HCT116 (cell line): ENCODE measurements around the gene WASF2. TPM values are rescaled to one million over a fixed set of nuclear protein-coding genes. Genes with fewer than 3 reads are reported as not detected.

Experiments used
- ATAC-seq: fragments of 200-7000 bp; cut with Tn5 transposase; 2 replicates; pipeline ENCODE4 v1.9.1; 2020; ENCODE audit warnings: mild to moderate bottlenecking, moderate library complexity
- BruUV-seq: library from RNA; stranded (reverse); fragments of 400-500 nt; replicated peaks from 2 replicates; lab custom pipeline; 2021; lab: Mats Ljungman, UMichigan
- CTCF ChIA-PET: fragments of 300-600 bp; sonication (Branson Sonifier 250); formaldehyde crosslinking; loops from one replicate; lab custom pipeline; 2021; ENCODE audit warnings: antibody characterized with exemption; lab: Charles Lee
- POLR2A ChIA-PET: fragments of 300-600, 350-600 bp; sonication (Branson Sonifier 250); formaldehyde crosslinking; loops from one replicate; lab custom pipeline; 2021; ENCODE audit warnings: antibody characterized with exemption; lab: Charles Lee
- RAD21 ChIA-PET, 2 experiments: fragments of 300-600 bp; sonication (Branson Sonifier 250); formaldehyde crosslinking; loops; one replicate each; lab custom pipeline; 2023; ENCODE audit warnings: low total read pairs in 2 of 2; ENCODE audit not compliant: uncharacterized antibody in 2 of 2, unreplicated experiment in 2 of 2, low non-redundant PET in 1 of 2; lab: Charles Lee
- DNase-seq: peaks from one replicate; pipeline ENCODE4 v3.0.0-alpha.2; 2010; ENCODE audit warnings: low read depth, low spot score
- H2AFZ ChIP-seq: fragments of 200-600 bp; shearing (Covaris generic), sonication (generic); 2 replicates; pipeline ENCODE4 v1.6.1; 2017; ENCODE audit warnings: low read depth, mixed run types, mixed read lengths, antibody characterized with exemption, low read length; ENCODE audit not compliant: poor library complexity, severe bottlenecking
- H3K27ac ChIP-seq: 2 replicates; pipeline ENCODE4 v1.5.1; 2012; ENCODE audit warnings: low read depth, low read length
- H3K27me3 ChIP-seq: fragments of 200-600 bp; sonication (generic); 2 replicates; pipeline ENCODE4 v1.6.1; 2016; ENCODE audit warnings: mixed run types, low read length, mixed read lengths; ENCODE audit not compliant: insufficient read depth
- H3K36me3 ChIP-seq, 2 experiments: fragments of 200-500 bp in 1 of 2; fragments of 200-600 bp in 1 of 2; sonication (Bioruptor generic) in 1 of 2; sonication (generic) in 1 of 2; 2 replicates each; pipeline versions ENCODE4 v1.5.1 to v1.6.1; 2014 to 2016; ENCODE audit warnings: low read length in 2 of 2, inconsistent platforms in 1 of 2, mixed read lengths in 1 of 2, mixed run types in 1 of 2; ENCODE audit not compliant: insufficient read depth in 2 of 2, control insufficient read depth in 1 of 2
- H3K4me1 ChIP-seq, 2 experiments: fragments of 200-600 bp in 1 of 2; sonication (generic) in 1 of 2; 2 replicates each; pipeline versions ENCODE4 v1.5.1 to v1.6.1; 2012 to 2017; ENCODE audit warnings: low read length in 2 of 2, inconsistent platforms in 1 of 2, mild to moderate bottlenecking in 1 of 2, mixed read lengths in 1 of 2, mixed run types in 1 of 2, moderate library complexity in 1 of 2; ENCODE audit not compliant: insufficient read depth in 2 of 2, control insufficient read depth in 1 of 2
- H3K4me2 ChIP-seq: fragments of 200-600 bp; sonication (generic); 2 replicates; pipeline ENCODE4 v1.6.1; 2017; ENCODE audit warnings: mixed run types, low read length, mixed read lengths
- H3K4me3 ChIP-seq, 2 experiments: fragments of 200-600 bp in 1 of 2; sonication (generic) in 1 of 2; replicated peaks in 1 of 2; 2 replicates each; pipeline ENCODE4 v1.5.1; 2011 to 2016; ENCODE audit warnings: low read length in 2 of 2, control low read depth in 1 of 2, low read depth in 1 of 2, mild to moderate bottlenecking in 1 of 2, mixed read lengths in 1 of 2, mixed run types in 1 of 2
- H3K79me2 ChIP-seq: fragments of 200-600 bp; sonication (generic); 2 replicates; pipeline ENCODE4 v1.6.1; 2017; ENCODE audit warnings: mild to moderate bottlenecking, mixed run types, low read length, moderate library complexity, mixed read lengths; ENCODE audit not compliant: insufficient read depth
- H3K9ac ChIP-seq: fragments of 200-600 bp; sonication (generic); 2 replicates; pipeline ENCODE4 v1.6.1; 2016; ENCODE audit warnings: low read length, mixed read lengths
- H3K9me2 ChIP-seq: fragments of 200-600 bp; sonication (generic), shearing (Covaris generic); 2 replicates; pipeline ENCODE4 v1.6.1; 2017; ENCODE audit warnings: mixed run types, mild to moderate bottlenecking, moderate library complexity; ENCODE audit not compliant: insufficient read depth
- H3K9me3 ChIP-seq, 2 experiments: fragments of 200-500 bp in 1 of 2; fragments of 200-600 bp in 1 of 2; sonication (Bioruptor generic) in 1 of 2; sonication (generic) in 1 of 2; 2 replicates each; pipeline ENCODE4 v1.6.1; 2014 to 2017; ENCODE audit warnings: low read length in 2 of 2, mixed read lengths in 2 of 2, inconsistent platforms in 1 of 2, low read depth in 1 of 2, mild to moderate bottlenecking in 1 of 2, mixed run types in 1 of 2, moderate library complexity in 1 of 2; ENCODE audit not compliant: control insufficient read depth in 1 of 2, insufficient read depth in 1 of 2
- H4K20me1 ChIP-seq: fragments of 200-600 bp; sonication (generic), shearing (Covaris generic); 2 replicates; pipeline ENCODE4 v1.6.1; 2017; ENCODE audit warnings: mixed run types, mild to moderate bottlenecking, moderate library complexity; ENCODE audit not compliant: insufficient read depth
- CBX3 ChIP-seq: IDR thresholded peaks from 2 replicates; pipeline ENCODE4 v1.6.1; 2012; ENCODE audit warnings: low read depth
- CTCF ChIP-seq, 3 experiments: fragments of 200-600 bp in 1 of 3; sonication (generic) in 1 of 3; IDR thresholded peaks in 2 of 3; conservative IDR thresholded peaks in 1 of 3; 2 replicates each; pipeline ENCODE4 v1.5.1; 2012 to 2017; ENCODE audit warnings: low read depth in 2 of 3, low read length in 2 of 3, antibody characterized with exemption in 1 of 3, borderline replicate concordance in 1 of 3, control low read depth in 1 of 3, mild to moderate bottlenecking in 1 of 3, mixed read lengths in 1 of 3, mixed run types in 1 of 3, moderate library complexity in 1 of 3; ENCODE audit not compliant: insufficient read depth in 1 of 3
- POLR2AphosphoS5 ChIP-seq: IDR thresholded peaks from 2 replicates; pipeline ENCODE4 v1.6.1; 2011; ENCODE audit warnings: mild to moderate bottlenecking, low read depth, low read length, moderate library complexity
- RAD21 ChIP-seq: IDR thresholded peaks from 2 replicates; pipeline ENCODE4 v1.6.1; 2012; ENCODE audit warnings: low read depth, mild to moderate bottlenecking
- SP1 ChIP-seq: IDR thresholded peaks from 2 replicates; pipeline ENCODE4 v1.6.1; 2012; ENCODE audit warnings: low read depth
- SRF ChIP-seq: IDR thresholded peaks from 2 replicates; pipeline ENCODE4 v1.6.1; 2012; ENCODE audit warnings: low read depth
- intact Hi-C: fragments of 100-400 bp; cut with micrococcal nuclease; formaldehyde crosslinking; loops from 2 replicates; pipeline ENCODE4 v1.10.0; 2022
- total RNA-seq: library from RNA; stranded (reverse); gene quantifications from one replicate; pipeline ENCODE4 v1.2.1, GENCODE V29; 2021; ENCODE audit not compliant: unreplicated experiment

Gene WASF2
- total RNA-seq, 1 experiment from 2014 or later, result 111 TPM

- RAD21 ChIA-PET, result interaction anchor here in 1 of 2 experiments (0.6 kb wide), 1 partner anchor 98 kb away, joined by 3 read pairs; no protein-coding TSS in a partner anchor
- intact Hi-C loops, result no loop called here
- no peaks in the 10 kb centered on the region; a peak in 1 of 4 replicates for H3K36me3 ChIP-seq
- H4K20me1 ChIP-seq, result no peaks in the 10 kb centered on the region
- BruUV-seq, result no TSS peak
- H3K9me3 ChIP-seq, result no peaks in the 10 kb centered on the region
- H3K79me2 ChIP-seq, result no peaks in the 10 kb centered on the region
- no peak overlapping the region for H3K4me2 ChIP-seq
- CTCF ChIA-PET, result interaction anchor here (1.0 to 1.4 kb wide), 2 partner anchors 17 to 155 kb away, joined by 3 read pairs; no protein-coding TSS in a partner anchor
- H3K4me3 ChIP-seq, result no peak overlapping the region
- TF ChIP-seq RAD21 (peak; percentile 63), CTCF (IDR thresholded peaks at IDR 0.05 in 2 of 3, conservative IDR thresholded peaks at IDR 0.05 in 1 of 3; ENCODE audit: borderline replicate concordance in 1 of 3, insufficient read depth in 1 of 3, low read depth in 2 of 3, low read length in 2 of 3) (peak; percentile 40 to 54 (median 43); a peak in 4 of 6 replicates), POLR2AphosphoS5 (no peak; the same call in 1 of the 2 replicates)
- H3K27me3 ChIP-seq, result no peaks in the 10 kb centered on the region
- H2AFZ ChIP-seq, result no peak overlapping the region
- POLR2A ChIA-PET, result no interaction called here
- ATAC-seq (peak; percentile 71), DNase-seq (no peak)
- peaks cover 0 to 10% of the 10 kb centered on the region in 2 experiments; a peak in 2 of 4 replicates for H3K4me1 ChIP-seq
- H3K27ac ChIP-seq, result no peak overlapping the region
- no peak overlapping the region for H3K9ac ChIP-seq
- no peaks in the 10 kb centered on the region for H3K9me2 ChIP-seq
These were observed 87.6 kb downstream of the WASF2 start for GRCh38 chr1:27402349-27402754.

- BruUV-seq, result no TSS peak
- ATAC-seq (no peak), DNase-seq (no peak)
- H3K27ac ChIP-seq, result no peak overlapping the region
- no peak overlapping the region for H2AFZ ChIP-seq
- no peaks in the 10 kb centered on the region for H3K27me3 ChIP-seq
- H3K4me1 ChIP-seq, result peaks cover 0 to 10% of the 10 kb centered on the region in 2 experiments; a peak in 2 of 4 replicates
- ChIA-PET CTCF (interaction anchor here (1.1 kb wide), 1 partner anchor 15 kb away, joined by 3 read pairs; no protein-coding TSS in a partner anchor), POLR2A (no interaction called here), RAD21 (no interaction called here)
- intact Hi-C loops, result no loop called here
- H3K79me2 ChIP-seq, result no peaks in the 10 kb centered on the region
- no peaks in the 10 kb centered on the region for H3K9me3 ChIP-seq
- no peaks in the 10 kb centered on the region for H4K20me1 ChIP-seq
- no peak overlapping the region for H3K9ac ChIP-seq
- H3K4me3 ChIP-seq, result no peak overlapping the region
- H3K9me2 ChIP-seq, result no peaks in the 10 kb centered on the region
- no peak for TF ChIP-seq SP1
- TF ChIP-seq CBX3, result no peak
- peak; percentile 57 for TF ChIP-seq POLR2AphosphoS5
- TF ChIP-seq CTCF (IDR thresholded peaks at IDR 0.05 in 2 of 3, conservative IDR thresholded peaks at IDR 0.05 in 1 of 3; ENCODE audit: borderline replicate concordance in 1 of 3, insufficient read depth in 1 of 3, low read depth in 2 of 3, low read length in 2 of 3), result no peak
- TF ChIP-seq SRF, result no peak
- H3K36me3 ChIP-seq, result no peaks in the 10 kb centered on the region; a peak in 1 of 4 replicates
- no peak overlapping the region for H3K4me2 ChIP-seq
These were observed 89.0 kb downstream of the WASF2 start for GRCh38 chr1:27400963-27401341.
